HL-60 (cell line): ENCODE results near the gene ANKRA2.

Source experiments
- CTCF ChIP-seq: IDR thresholded peaks from one replicate; pipeline ENCODE4 v1.5.1; 2011; ENCODE audit warnings: low read length, control low read depth, inconsistent platforms; ENCODE audit not compliant: insufficient read depth
- GABPA ChIP-seq: IDR thresholded peaks from 2 replicates; pipeline ENCODE4 v1.6.1; 2012; ENCODE audit warnings: low read depth
- POLR2AphosphoS5 ChIP-seq: IDR thresholded peaks from 2 replicates; pipeline ENCODE4 v1.6.1; 2012; ENCODE audit warnings: low read depth
- REST ChIP-seq: IDR thresholded peaks from 2 replicates; pipeline ENCODE4 v1.6.1; 2012; ENCODE audit warnings: low read depth; ENCODE audit not compliant: insufficient replicate concordance
- SPI1 ChIP-seq: IDR thresholded peaks from 2 replicates; pipeline ENCODE4 v1.6.1; 2012; ENCODE audit warnings: low read depth, mild to moderate bottlenecking, borderline replicate concordance

- no peak for TF ChIP-seq CTCF
- no peak for TF ChIP-seq REST
- no peak for TF ChIP-seq POLR2AphosphoS5
- TF ChIP-seq GABPA, result no peak
- no peak for TF ChIP-seq SPI1
These were observed 36.4 kb downstream of the ANKRA2 start for GRCh38 chr5:73529081-73529480.
